ENCODE measurements around the gene POLR2H.

POLR2H gene

GRCh38 chr3:184378651-184379357, 17.3 kb downstream of the POLR2H start:
- DNase-seq = no peak
- no peaks in the 10 kb centered on the region for H3K36me3 Mint-ChIP-seq
- H3K4me3 Mint-ChIP-seq = peak overlapping the region; percentile 47
- H3K27me3 Mint-ChIP-seq = peaks cover 85% of the 10 kb centered on the region
- no peak overlapping the region for H3K27ac Mint-ChIP-seq
- no peaks in the 10 kb centered on the region for H3K9me3 Mint-ChIP-seq
- peaks cover 8% of the 10 kb centered on the region for H3K4me1 Mint-ChIP-seq
- CTCF ChIA-PET = interaction anchor here (1.1 kb wide), 1 partner anchor 135 kb away, joined by 4 read pairs; no protein-coding TSS in a partner anchor

GRCh38 chr3:184379358-184380184, 18.1 kb downstream of the POLR2H start, which contains the start of gene CHRD:
Gene CHRD (plus strand): TSS chr3:184380054. CDS start chr3:184380319, 265 bp downstream.
- Mint-ChIP-seq H3K4me3 (peak within 1 kb of the TSS; percentile 47), H3K27me3 (peaks cover 92% of the 10 kb centered on the region)
- CTCF ChIA-PET = no interaction called here

GRCh38 chr3:184380185-184380626, 18.7 kb downstream of the POLR2H start:
- Mint-ChIP-seq H3K36me3 (no peaks in the 10 kb centered on the region), H3K4me1 (peaks cover 8% of the 10 kb centered on the region), H3K27ac (no peak overlapping the region), H3K4me3 (no peak overlapping the region), H3K27me3 (peaks cover 95% of the 10 kb centered on the region), H3K9me3 (no peaks in the 10 kb centered on the region)
- peak; percentile 50 for DNase-seq
- CTCF ChIA-PET = interaction anchor here (1.5 kb wide), 1 partner anchor 8 kb away, joined by 6 read pairs; no protein-coding TSS in a partner anchor

More at GRCh38 chr3:184379358-184380184, 18.1 kb downstream of the POLR2H start, which contains the start of gene CHRD:
- H3K36me3 Mint-ChIP-seq = no peaks in the 10 kb centered on the region
- no peak for DNase-seq
- peaks cover 8% of the 10 kb centered on the region for H3K4me1 Mint-ChIP-seq
- H3K9me3 Mint-ChIP-seq = no peaks in the 10 kb centered on the region
- H3K27ac Mint-ChIP-seq = no peak within 1 kb of the TSS

- peak overlapping the region; percentile 28 for H3K4me3 Mint-ChIP-seq
- H3K27ac Mint-ChIP-seq = no peak overlapping the region
- H3K36me3 Mint-ChIP-seq = no peaks in the 10 kb centered on the region
- H3K27me3 Mint-ChIP-seq = peaks cover 91% of the 10 kb centered on the region
- DNase-seq = no peak
- H3K4me1 Mint-ChIP-seq = peaks cover 8% of the 10 kb centered on the region
- H3K9me3 Mint-ChIP-seq = no peaks in the 10 kb centered on the region
- CTCF ChIA-PET = interaction anchor here (1.5 kb wide), 1 partner anchor 9 kb away, joined by 6 read pairs; no protein-coding TSS in a partner anchor
Measured at GRCh38 chr3:184380627-184381260, 19.2 kb downstream of the POLR2H start.

- no peak for DNase-seq
- Mint-ChIP-seq H3K4me1 (peaks cover 8% of the 10 kb centered on the region), H3K27me3 (peaks cover 89% of the 10 kb centered on the region), H3K4me3 (peak overlapping the region; percentile 28), H3K36me3 (no peaks in the 10 kb centered on the region), H3K9me3 (no peaks in the 10 kb centered on the region), H3K27ac (no peak overlapping the region)
- CTCF ChIA-PET = interaction anchor here (0.8 to 3.8 kb wide), 4 partner anchors 9 to 26 kb away, joined by 3 to 17 read pairs (median 4); no protein-coding TSS in a partner anchor
Measured at GRCh38 chr3:184381261-184382224, 20.0 kb downstream of the POLR2H start.

GRCh38 chr3:184382326-184383032, 21.0 kb downstream of the POLR2H start:
- H3K27me3 Mint-ChIP-seq = peaks cover 85% of the 10 kb centered on the region
- no peak overlapping the region for H3K4me3 Mint-ChIP-seq

GRCh38 chr3:184383033-184383740, 21.7 kb downstream of the POLR2H start:
- Mint-ChIP-seq H3K4me1 (peaks cover 8% of the 10 kb centered on the region), H3K4me3 (no peak overlapping the region), H3K9me3 (no peaks in the 10 kb centered on the region), H3K27ac (no peak overlapping the region), H3K27me3 (peaks cover 85% of the 10 kb centered on the region), H3K36me3 (no peaks in the 10 kb centered on the region)
- CTCF ChIA-PET = interaction anchor here (3.8 kb wide), 1 partner anchor 11 kb away, joined by 17 read pairs; no protein-coding TSS in a partner anchor
- DNase-seq = no peak

More at GRCh38 chr3:184382326-184383032, 21.0 kb downstream of the POLR2H start:
- CTCF ChIA-PET = interaction anchor here (0.8 to 3.8 kb wide), 3 partner anchors 10 to 25 kb away, joined by 3 to 17 read pairs (median 3); no protein-coding TSS in a partner anchor
- no peak overlapping the region for H3K27ac Mint-ChIP-seq
- no peak for DNase-seq
- no peaks in the 10 kb centered on the region for H3K9me3 Mint-ChIP-seq
- no peaks in the 10 kb centered on the region for H3K36me3 Mint-ChIP-seq
- H3K4me1 Mint-ChIP-seq = peaks cover 8% of the 10 kb centered on the region

GRCh38 chr3:184384342-184384741, 22.8 kb downstream of the POLR2H start:
- H3K4me1 Mint-ChIP-seq = peaks cover 5% of the 10 kb centered on the region

GRCh38 chr3:184384856-184385422, 23.4 kb downstream of the POLR2H start:
- no peak overlapping the region for H3K4me3 Mint-ChIP-seq
- CTCF ChIA-PET = interaction anchor here (3.8 kb wide), 1 partner anchor 13 kb away, joined by 17 read pairs; no protein-coding TSS in a partner anchor
- peaks cover 4% of the 10 kb centered on the region for H3K4me1 Mint-ChIP-seq
- peaks cover 85% of the 10 kb centered on the region for H3K27me3 Mint-ChIP-seq
- H3K27ac Mint-ChIP-seq = no peak overlapping the region
- no peak for DNase-seq
- H3K9me3 Mint-ChIP-seq = no peaks in the 10 kb centered on the region
- no peaks in the 10 kb centered on the region for H3K36me3 Mint-ChIP-seq

More at GRCh38 chr3:184384342-184384741, 22.8 kb downstream of the POLR2H start:
- Mint-ChIP-seq H3K36me3 (no peaks in the 10 kb centered on the region), H3K9me3 (no peaks in the 10 kb centered on the region), H3K27ac (no peak overlapping the region), H3K27me3 (peaks cover 82% of the 10 kb centered on the region), H3K4me3 (no peak overlapping the region)
- no peak for DNase-seq
- CTCF ChIA-PET = interaction anchor here (3.8 kb wide), 1 partner anchor 12 kb away, joined by 17 read pairs; no protein-coding TSS in a partner anchor

- Mint-ChIP-seq H3K4me1 (no peaks in the 10 kb centered on the region), H3K9me3 (no peaks in the 10 kb centered on the region), H3K4me3 (no peak overlapping the region), H3K27ac (no peak overlapping the region), H3K36me3 (no peaks in the 10 kb centered on the region), H3K27me3 (peaks cover 80% of the 10 kb centered on the region)
- CTCF ChIA-PET = no interaction called here
- no peak for DNase-seq
Measured at GRCh38 chr3:184386047-184386806, 24.7 kb downstream of the POLR2H start.

GRCh38 chr3:184387174-184387714, 25.7 kb downstream of the POLR2H start:
- no peaks in the 10 kb centered on the region for H3K36me3 Mint-ChIP-seq
- DNase-seq = no peak
- no peaks in the 10 kb centered on the region for H3K9me3 Mint-ChIP-seq
- H3K27ac Mint-ChIP-seq = no peak overlapping the region
- CTCF ChIA-PET = no interaction called here
- no peaks in the 10 kb centered on the region for H3K4me1 Mint-ChIP-seq
- H3K27me3 Mint-ChIP-seq = peaks cover 75% of the 10 kb centered on the region
- H3K4me3 Mint-ChIP-seq = no peak overlapping the region
